DMS153 treated with DMSO at 0.1 percent for 48 hours (cell line): Measurements from ENCODE around the gene CHSY1.

ENCODE experiments used
- DNase-seq: peaks from one replicate; lab custom pipeline; 2025; ENCODE audit not compliant: unreplicated experiment; lab: John Stamatoyannopoulos, UW

Gene CHSY1

DNA sequence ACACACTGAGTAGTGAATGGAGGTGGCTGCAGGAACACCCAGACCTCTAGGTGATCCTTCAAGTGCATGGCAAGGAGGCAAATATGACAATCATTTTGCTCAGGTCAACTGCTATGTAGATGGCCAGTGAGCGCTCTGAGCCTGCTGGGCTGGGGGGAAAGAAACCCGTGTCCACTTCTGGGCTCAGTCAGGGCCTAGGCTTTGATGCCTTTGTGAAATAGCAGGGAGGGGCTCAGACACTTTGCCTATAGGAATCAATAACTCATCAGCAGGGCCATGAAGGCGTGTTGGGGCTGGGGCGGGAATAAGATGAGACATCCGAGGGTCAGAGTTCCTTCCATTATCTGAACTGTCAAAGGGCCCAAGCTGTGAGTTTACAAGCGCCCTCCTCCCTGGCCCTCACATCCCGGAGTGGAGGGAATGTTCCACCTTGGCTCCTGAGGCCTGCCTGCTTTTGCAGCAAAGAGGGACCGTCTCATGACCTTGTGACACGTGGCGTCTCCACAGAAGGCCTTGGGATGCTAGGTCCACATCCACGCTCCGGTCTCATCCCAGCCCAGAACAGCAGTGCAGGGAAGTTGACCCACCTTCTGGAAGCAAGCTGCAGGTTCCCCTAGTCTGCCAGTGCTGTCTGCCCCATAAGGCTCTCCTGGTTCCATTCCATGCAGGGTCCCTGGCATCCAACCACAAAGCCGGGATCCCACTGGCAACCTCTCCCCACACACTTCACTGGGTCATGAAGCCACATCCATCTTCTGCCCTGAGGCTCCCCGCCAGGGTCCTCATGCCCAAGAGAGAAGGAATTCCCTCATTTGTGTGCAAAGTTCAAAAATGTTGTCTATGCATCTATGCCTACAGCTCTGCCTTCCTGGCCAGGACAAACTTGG is 78.4 kb downstream of the CHSY1 start:
- DNase-seq: no peak

DNA sequence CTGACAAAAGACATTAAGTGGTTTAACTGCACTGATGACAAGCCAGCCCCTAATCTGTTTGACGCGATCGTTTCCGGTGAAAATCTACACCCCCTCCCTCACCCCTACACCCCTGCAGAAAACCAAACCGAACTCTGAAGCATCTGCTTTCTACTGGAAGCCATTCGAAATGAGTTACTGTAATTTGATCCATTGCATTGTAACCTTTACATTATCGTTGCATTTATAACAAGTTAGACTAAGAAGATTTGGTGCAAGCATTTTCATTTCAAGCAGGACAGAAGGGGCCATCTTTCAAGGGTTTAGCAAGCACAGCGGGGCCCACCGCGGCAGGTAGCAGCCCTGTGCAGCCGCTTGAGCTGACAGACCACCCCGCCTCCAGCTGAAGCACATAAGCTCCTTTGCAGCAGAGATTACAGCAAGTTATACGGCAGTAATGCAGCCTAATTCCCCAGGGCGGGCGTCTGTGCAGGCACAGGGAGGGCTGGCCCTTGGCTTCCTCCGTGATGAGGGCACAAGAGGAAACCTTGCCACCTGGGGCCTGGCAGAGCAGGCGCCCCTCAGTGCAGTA is 79.3 kb downstream of the CHSY1 start:
- no peak for DNase-seq

DNA sequence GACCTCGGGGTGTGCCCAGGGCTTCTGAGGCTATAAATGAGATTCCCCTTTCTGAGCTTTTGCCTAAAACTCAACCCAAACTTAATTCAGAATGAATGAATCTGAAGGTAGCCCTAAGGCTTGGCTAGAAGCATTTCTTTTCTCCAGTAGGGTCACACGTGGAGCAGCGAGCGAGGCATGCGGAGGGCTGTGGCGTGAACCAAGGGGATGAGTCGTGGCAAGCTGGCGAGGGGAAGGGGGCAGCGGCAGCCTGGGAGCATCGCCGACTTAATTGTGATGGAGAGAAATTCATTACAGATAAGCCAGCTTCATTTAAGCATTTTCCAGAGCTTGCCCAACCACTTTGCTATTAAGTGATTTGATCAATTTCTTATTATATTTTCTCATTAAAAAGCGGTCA is 79.9 kb downstream of the CHSY1 start:
- DNase-seq: no peak

DNA sequence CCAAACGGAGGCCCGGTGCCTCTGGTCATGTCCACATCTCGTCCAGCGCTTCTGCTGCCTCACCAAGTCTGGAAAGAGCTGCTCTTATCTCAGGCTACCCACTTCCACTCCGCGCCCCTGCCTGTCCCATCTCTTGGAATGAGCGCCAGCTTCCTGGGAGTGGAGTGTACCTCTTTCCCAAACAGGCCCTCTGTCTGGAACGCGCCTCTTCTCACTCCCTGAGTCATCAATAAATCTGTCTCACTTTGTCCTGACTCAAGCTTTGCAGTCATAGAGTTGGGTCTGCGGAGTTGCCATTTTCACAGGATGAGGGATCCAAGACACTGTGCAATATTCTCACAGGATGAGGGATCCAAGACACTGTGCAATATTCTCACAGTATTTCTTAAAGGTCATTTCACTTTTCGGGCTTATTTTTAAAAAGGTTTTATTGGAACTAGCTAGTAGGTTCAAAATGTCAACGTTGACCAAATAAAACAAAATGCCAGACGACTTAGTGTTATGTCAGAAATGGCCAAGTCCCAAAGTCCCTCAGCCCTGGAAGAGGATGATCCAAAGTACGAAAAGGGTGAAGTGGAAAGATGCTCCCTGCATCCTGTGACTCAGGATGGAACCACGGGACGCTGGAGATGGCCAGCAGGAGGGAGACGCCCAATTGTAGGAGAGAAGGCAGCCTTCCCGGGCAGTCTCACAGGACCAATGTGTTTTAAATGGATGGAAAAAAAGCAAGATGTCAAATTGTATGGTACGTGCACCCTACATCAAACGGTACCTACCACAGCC is 81.1 kb downstream of the CHSY1 start:
- no peak for DNase-seq

DNA sequence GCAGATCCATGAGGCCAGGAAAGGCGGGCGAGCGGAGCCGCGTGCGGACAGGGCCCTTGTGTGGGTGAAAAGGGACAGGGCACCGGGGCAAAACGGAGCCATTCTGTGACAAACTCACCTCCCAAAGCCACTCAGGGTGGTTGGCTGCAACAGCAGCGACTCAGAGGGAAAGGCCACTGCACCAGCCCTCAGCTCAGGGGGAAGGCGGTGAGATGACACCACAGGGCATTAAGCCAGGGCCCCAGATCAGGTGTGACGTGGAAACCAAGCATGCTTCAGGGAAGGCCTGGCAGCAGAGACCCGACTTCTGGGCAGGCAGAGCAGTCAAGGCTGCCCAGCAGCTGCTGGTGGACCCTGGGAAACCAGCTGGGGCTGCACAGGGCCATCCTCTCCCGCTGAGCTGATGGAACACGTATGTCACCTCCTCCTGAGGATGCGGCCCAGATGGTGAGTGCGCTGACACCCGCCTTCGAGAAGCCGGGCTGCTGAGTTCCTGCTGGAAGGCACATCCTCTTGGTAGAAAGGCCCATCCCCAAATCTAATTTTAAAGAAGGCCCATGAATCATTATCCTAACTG is 82.3 kb downstream of the CHSY1 start:
- DNase-seq: no peak

DNA sequence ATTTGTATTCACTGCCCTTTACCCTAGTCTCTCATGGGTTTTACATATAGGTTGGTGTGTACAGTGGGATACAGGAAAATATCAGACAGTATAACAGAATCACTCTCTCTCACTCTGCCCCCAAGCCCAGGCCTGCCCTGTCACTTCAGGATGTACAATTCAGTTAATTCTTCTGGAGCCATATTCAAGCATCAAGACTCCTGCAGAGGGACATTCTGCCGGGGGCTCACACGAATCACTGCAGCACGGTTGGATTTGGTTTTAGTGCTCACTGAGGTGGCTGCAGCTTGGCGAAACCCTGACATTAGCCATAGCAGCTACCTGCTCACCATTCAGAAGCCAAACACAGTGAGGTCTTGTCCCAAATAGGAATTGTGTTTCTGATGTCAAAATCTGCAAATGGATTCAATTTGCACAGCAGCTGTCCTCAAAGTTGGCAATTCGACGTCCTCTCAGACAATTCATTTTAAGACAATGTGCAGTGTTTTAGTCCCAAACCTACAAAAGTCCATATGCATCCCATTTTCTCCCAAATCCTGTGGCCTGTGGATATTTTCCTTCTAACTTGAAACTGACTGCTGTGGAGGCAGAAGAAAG is 82.9 kb downstream of the CHSY1 start:
- no peak for DNase-seq

DNA sequence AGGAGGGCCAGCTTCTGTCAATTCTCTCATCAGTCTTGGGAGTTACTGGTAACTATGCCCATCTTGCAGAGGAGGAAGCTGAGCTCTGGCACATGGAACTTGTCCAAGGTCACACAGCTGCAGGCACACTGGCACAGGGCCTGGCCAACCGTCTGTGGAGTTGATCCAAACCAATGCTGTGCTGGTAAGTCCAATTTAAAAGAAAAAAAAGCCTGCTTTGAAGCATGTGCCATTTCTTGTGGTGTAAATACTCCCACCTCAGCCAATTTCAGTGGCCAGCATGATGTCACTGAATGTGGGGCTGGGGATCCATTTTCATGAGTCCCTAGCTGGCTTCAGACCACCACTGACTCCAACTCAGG is 83.4 kb downstream of the CHSY1 start:
- DNase-seq: no peak

DNA sequence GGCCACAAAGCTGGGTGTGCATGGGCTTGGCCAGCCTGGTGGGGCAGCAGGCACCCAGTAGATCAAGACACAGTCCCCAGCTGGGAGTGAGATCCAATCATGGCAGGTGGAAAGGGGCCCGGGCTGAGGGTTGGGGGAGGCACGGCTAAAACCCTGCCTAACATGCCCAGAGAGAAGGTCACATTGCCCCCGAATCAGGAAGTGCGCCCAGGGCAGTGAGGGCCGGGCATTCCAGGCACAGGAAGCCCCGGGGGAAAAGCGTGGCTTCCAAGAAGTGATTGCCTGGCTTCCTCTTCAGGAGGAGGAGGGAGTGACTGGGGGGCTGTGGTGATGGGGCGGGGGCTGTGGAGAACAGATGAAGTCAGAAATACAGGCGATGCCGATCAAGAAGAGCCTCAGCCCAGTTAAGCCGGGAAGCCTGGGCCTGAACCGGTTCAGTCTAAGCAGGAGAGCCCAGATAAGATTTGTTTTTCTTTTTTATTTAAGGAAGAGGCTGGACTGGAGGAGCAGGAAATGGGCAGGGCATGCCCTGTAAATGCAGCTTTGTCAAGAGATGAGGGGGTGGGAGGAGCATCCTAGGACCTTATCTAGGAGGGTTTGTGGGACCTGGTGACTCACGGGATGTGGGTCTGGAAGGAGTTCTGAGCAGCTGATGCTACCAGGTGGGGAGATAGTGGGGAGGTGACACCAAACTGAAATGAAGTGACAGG is 83.9 kb downstream of the CHSY1 start:
- no peak for DNase-seq

DNA sequence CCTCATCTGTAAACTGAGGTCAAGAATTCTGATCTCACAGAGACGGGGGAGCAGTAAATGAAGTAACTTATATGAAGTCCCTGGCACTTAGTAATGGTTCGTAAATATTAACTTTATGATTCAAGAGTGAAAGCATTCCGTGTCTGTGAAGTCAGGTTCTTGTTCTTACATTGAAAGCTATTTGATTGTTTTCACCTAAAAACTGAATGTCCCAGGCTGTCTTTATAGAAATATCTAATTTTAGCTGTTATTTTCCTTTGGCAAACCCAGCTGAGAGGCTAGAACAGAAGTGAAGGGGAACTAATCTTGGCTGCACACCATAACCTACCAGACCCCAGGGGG is 84.5 kb downstream of the CHSY1 start:
- DNase-seq: no peak

DNA sequence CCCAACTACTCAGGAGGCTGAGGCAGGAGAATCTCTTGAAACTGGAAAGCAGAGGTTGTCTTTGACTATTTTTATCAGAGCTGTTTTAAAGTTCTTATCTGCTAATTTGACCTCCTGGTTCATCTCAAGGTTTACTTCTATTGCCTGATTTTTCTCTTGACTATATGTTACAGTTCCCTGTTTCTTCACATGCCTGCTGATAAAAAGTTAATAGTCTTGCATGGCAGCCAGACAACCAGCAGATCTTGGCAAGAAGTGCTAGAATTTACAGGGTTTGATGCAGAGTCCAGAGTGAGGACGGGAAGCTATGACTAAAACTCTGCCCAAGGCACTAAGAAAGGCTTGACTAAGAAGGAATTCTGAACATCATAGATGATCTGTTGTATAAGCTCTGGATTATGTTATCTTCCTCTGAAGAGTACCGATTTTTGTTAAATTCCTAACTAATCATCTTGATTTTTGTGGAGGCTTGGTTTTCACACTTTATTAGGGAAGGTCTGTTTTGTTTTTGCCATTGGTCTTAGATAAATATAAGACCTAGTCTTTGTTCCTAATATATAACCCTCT is 85.9 kb downstream of the CHSY1 start:
- DNase-seq: no peak

DNA sequence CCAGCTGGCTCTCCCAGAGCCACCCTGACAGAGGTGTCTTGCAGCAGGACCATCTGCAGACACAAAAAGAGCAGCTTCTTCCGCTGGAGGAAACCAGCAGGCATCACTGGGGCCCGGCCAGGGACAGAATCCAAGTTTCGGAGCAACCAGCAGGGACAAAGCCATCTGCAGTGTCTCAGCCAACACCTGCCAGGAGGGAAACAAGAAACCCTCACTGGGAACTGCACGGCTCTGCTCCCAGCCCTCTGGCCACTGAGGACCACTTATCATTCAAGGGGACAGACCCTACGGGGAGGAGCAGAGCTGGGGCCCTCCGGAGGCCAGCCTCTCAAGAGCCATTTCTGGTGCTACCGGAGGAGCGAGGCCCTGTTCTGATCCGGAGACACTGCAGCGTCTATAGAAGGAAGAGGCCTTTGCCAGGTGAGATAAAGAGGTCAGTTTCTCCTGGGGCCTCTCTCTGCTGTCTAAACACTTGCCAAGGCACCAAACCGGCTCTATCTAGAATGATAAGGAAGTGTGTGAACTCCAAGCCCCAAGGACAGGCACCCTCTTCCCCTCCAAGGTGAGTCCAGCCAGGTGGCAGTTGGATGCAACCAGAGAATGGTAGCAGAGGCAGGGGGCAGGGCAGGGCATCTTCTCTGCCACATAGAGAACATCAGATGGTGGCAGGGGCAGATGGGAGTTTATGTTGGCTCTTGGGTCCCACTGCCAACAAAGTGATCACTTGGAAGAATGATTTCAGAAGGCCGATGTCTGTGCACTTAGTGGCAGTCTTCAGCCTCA is 89.0 kb downstream of the CHSY1 start:
- no peak for DNase-seq

DNA sequence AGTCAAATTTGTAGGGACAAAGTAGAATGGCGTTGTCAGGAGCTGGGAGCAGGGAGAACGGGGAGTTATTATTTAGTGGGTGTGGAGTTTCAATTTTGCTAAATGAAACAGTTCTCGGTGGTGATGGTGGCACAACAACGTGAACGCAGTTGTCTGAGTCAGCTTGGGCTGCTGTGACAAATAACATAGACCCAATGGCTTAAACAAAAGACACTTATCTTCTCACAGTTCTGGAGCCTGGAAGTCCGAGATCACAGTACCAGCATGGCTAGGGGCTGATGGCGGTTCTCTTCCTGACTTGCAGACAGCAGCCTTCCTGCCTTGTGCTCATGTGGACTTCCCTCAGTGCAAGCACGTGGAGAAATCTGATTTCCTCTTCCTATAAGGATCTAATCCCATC is 90.2 kb downstream of the CHSY1 start:
- DNase-seq: no peak

DNA sequence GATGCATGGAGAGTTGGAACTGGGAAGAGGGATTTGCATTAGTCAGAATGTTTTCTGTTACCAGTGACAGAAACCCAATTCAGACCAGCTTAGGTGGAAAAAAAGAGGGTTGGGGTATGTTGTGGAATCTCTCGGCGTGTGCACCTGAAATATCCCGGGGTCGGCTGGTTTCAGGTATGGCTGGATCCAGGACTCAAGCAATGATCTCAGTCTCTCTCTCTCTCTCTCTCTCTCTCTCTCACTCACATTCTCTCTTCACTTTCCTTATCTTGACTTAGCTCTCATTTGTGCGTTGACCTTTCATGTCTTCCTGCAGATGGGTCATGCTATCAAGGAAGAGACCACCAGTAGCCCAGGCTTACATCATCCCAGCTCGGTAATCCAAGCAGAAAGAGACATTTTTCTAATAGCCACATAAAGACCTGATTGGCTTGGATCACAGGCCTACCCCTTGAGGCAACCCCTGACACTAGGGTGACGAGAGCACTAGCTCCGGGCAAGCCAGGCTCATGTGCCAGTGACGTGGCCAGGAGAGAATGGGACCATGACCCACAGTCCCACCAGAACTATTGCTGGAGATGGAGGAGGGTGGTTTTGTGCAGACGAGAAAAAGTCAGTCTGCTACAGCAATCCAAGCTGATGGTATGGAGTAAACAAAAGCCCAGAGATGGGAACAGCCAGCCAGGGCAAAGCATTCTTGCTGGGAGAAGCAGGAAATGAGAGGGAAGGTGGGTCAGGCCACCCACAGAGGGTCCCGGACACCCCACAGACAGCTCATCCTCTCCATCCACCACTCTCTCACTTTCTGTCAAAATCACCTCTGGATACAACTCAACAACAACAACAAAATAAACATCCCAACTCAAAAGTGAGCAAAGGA is 91.7 kb downstream of the CHSY1 start:
- no peak for DNase-seq

DNA sequence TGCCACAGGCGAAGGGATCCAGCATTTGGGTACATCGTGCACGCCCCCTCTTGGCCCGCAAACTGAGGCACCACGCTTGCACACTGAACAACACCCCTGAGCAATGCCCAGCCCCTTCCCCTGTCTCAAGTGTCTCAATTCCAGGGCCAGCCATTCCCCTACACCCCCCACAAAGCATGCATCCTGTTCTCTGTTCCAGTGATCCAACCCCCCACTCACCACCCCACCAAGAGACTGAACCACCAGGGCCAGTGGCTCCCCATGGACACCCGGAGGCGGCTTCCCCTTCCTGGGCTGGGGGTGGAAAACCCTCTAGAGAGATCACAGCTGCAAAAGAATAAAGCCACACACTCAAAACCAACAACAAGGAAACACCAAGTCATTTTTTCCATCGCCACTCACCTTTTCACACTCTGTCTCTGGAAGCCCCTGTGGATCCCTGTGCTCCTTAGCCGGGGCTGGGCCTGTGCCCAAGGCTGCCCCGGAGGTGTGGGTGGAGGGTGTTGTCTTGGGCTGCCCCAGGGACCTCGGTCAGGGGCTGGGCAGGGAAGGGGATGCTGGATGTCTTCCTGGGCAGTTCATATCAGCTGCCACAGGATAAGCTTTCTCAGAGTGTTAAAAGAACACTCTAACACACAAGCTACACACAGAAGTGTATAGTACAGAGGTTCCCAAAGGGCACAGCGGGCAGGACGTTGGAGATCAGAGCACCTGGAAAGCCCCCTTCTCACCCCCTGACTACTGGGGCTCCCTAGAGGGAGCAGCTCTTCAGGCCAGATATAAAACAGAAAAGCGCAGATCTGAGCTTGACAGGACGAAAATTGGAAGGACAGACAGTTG is 92.5 kb downstream of the CHSY1 start:
- DNase-seq: no peak

DNA sequence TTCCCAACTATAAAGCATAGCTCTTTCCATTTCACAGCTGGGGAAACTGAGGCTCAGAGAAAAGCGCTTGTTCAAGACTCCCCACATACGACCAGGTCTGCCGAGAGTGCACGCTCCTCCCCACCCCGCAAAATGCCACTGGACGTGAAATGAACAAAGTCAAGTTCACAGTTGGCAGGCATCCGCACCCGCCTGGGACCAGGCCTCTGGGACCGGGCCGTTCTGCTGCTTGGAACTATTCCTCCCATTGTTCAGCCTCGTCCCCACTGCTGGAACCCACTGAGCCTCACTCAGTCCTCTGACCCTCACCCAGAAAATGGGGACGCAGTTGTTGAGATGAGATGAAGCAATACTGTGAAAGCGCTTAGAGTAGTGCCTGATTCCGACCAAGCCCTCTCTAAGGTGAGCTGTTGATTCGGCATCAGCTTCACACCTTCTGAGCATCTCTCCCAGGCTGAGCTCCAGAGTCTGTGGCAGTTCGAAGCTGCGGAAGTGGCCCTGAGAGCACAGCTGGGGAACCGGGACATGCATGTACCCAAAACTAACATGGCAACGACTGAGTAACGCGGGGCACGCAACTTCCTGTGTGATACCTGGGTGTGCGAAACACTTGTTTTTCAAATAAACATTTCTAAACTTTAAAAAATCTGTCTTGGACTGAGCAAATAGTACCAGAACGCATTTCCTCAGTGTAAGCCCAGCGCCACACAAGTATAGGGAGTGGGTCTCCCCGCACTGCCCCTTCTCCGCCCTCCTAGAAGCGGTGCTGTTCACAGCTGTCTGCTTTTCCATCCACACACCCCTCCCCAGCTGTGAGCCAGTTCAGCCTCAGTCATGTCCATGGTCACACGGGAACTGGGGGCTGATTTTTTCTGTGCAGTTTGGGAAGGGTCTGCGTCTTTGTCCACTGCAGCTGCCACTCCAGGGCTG is 93.4 kb downstream of the CHSY1 start:
- DNase-seq: no peak

DNA sequence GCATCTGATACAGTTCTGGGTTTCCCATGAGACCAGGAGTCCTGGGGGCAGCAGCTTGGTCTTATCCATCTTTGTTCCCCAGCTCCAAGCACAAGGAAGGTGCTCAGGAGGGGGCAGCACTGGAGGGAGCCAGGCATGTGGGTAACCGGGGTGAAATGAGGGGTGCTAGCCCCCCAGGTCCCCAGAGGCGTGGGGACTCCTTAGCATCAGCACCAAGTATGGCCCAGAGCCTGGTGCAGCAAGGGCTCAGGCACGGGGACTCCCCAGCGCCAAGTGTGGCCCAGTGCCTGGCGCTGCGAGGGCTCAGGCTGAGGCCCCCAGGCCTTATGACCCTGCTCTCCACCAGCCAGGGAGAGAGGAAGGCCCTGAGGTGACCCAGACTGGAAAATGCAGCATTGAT is 94.1 kb downstream of the CHSY1 start:
- no peak for DNase-seq
